ENCODE measurements around the gene TSPAN18. TPM values are rescaled to one million over a fixed set of nuclear protein-coding genes. Genes with fewer than 3 reads are reported as not detected.

TSPAN18 gene
- total and polyA plus RNA-seq, 2 of the 8 experiments (the other 6 are each of a cell fraction or from before 2014, with no cell fraction given): 5.2 to 10.2 TPM

- Histone ChIP-seq H2BK20ac (ENCODE audit: low read length) (no peak overlapping the region), H2BK15ac (ENCODE audit: low read length) (no peak overlapping the region), H3K27ac (ENCODE audit: low read depth, low read length) (no peak overlapping the region), H3K4me1 (replicated peaks in 1 of 4; ENCODE audit: control insufficient read depth in 3 of 4, insufficient read depth in 4 of 4, low read length in 3 of 4) (peaks cover 12 to 27% (median 24%) of the 10 kb centered on the region in 4 experiments), H2BK5ac (ENCODE audit: low read depth, low read length) (no peak overlapping the region), H3K14ac (ENCODE audit: insufficient read length) (no peak overlapping the region), H4K20me1 (replicated peaks in 1 of 2; ENCODE audit: control insufficient read depth in 1 of 2, insufficient read depth in 2 of 2, low read length in 2 of 2) (no peaks in the 10 kb centered on the region), H2AK5ac (ENCODE audit: low read depth, low read length) (no peak overlapping the region), H3K23me2 (ENCODE audit: low read depth, low read length) (no peaks in the 10 kb centered on the region), H3K4me3 (ENCODE audit: extremely low read depth in 1 of 4, insufficient read depth in 2 of 4, low read depth in 3 of 4, low read length in 4 of 4) (no peak overlapping the region), H3K23ac (ENCODE audit: insufficient read length) (no peak overlapping the region), H3K9ac (replicated peaks in 1 of 4; ENCODE audit: extremely low read depth in 1 of 4, low read depth in 3 of 4, low read length in 3 of 4) (no peak overlapping the region), H3K9me3 (ENCODE audit: insufficient read depth in 2 of 2, low read depth in 1 of 2, low read length in 1 of 2) (no peaks in the 10 kb centered on the region), H3K4ac (replicated peaks; ENCODE audit: insufficient read length, low read depth, low read length) (no peak overlapping the region), H2AFZ (ENCODE audit: low read length) (no peak overlapping the region), H3K56ac (replicated peaks; ENCODE audit: insufficient read length, low read depth, low read length) (no peak overlapping the region), H4K8ac (ENCODE audit: extremely low read depth, insufficient read depth, low read length) (no peak overlapping the region), H2BK120ac (replicated peaks; ENCODE audit: low read depth, low read length) (no peak overlapping the region), H4K5ac (ENCODE audit: insufficient read length, low read depth, low read length) (no peak overlapping the region), H3K79me2 (ENCODE audit: control insufficient read depth in 1 of 2, insufficient read depth in 2 of 2, low read length in 2 of 2) (no peaks in the 10 kb centered on the region), H2BK12ac (ENCODE audit: low read depth, low read length) (no peak overlapping the region), H3K27me3 (replicated peaks in 1 of 4; ENCODE audit: control insufficient read depth in 3 of 4, extremely low read depth in 1 of 4, insufficient read depth in 3 of 4, low read length in 3 of 4) (no peaks in the 10 kb centered on the region), H3K36me3 (ENCODE audit: control insufficient read depth in 2 of 4, insufficient read depth in 4 of 4, low read length in 3 of 4) (no peaks in the 10 kb centered on the region), H3K79me1 (ENCODE audit: low read depth, low read length) (no peaks in the 10 kb centered on the region), H3K4me2 (ENCODE audit: insufficient read depth in 1 of 2, low read depth in 2 of 2, low read length in 2 of 2) (0 out of 4 replicates have a peak overlapping the region, but pooled peaks of 1 of the 2 experiments have one; percentile 7), H3K18ac (ENCODE audit: extremely low read depth, low read length) (no peak overlapping the region), H4K91ac (replicated peaks; ENCODE audit: insufficient read length, low read length) (no peak overlapping the region)
- ChIA-PET POLR2A (ENCODE audit: partially characterized antibody) (no interaction called here), CTCF (ENCODE audit: partially characterized antibody) (interaction anchor here (0.7 to 1.9 kb wide), 4 partner anchors 11 to 1817 kb away, joined by 3 to 12 read pairs (median 4); no protein-coding TSS in a partner anchor)
- 89% methylated on average over 8 of the region's 8 CpGs; no CpG with 5 or more reads in 1 of the 2 experiments for WGBS, 2 experiments (ENCODE audit: extremely low coverage in 1 of 2, insufficient coverage in 1 of 2, insufficient read length in 1 of 2, insufficient replicate concordance in 2 of 2, low coverage in 1 of 2, low lambda C conversion rate in 2 of 2, missing lambda C conversion rate in 1 of 2)
- no peak for TF ChIP-seq KDM4A (IDR thresholded peaks at IDR 0.05; ENCODE audit: low read depth, low read length, severe bottlenecking)
- no peak for TF ChIP-seq SUZ12 (IDR thresholded peaks at IDR 0.05; ENCODE audit: low read length)
- TF ChIP-seq KDM1A (IDR thresholded peaks at IDR 0.05; ENCODE audit: borderline replicate concordance, low read length): no peak
- no peak for DNase-seq (ENCODE audit: low read depth in 1 of 2, low spot score in 2 of 2)
- no peak for FAIRE-seq
These were observed 69.2 kb downstream of the TSPAN18 start for GRCh38 chr11:44795803-44796535.
